Stimulated activated CD4-positive, alpha-beta T cell treated with anti-CD3 and anti-CD28 coated beads, Interleukin-1b, Interleukin-23, amount 100 ng/mL, for 4 hours (primary cell): ENCODE results near the gene SLC19A1.
A peak's percentile ranks its signal among the peaks of the same experiment; 100 is the strongest.

Experiments
- DNase-seq, 2 donors: peaks; one replicate each; pipeline ENCODE4 v3.0.0-alpha.2; 2020; ENCODE audit warnings: low read depth in 2 of 2

The SLC19A1 gene

GRCh38 chr21:45545236-45545570, 3.0 kb upstream of the SLC19A1 start:
- no peak for DNase-seq

- no peak for DNase-seq
Measured at GRCh38 chr21:45544449-45545235, 2.4 kb upstream of the SLC19A1 start.

- DNase-seq = no peak
Measured at GRCh38 chr21:45543710-45544448, 1.6 kb upstream of the SLC19A1 start.

DNA sequence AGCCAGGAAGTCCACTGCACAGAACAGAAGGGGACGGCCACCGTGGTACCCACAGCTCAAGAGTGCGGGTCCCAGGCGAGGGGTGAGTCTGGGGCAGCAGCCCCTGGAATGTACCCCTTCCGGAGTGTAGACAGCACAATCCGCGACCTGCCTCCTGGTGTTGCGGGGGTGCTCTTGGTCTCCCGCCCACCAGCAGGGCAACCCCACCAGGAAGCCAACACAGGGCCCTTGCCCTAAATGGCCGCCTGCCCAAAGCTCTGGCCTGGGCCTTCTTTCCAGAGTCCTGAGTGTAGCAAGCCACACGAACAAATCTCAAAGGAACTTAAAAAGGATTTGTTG, 1.1 kb upstream of the SLC19A1 start:
- no peak for DNase-seq

GRCh38 chr21:45542667-45543370, 579 bp upstream of the SLC19A1 start:
- DNase-seq = no peak

DNA sequence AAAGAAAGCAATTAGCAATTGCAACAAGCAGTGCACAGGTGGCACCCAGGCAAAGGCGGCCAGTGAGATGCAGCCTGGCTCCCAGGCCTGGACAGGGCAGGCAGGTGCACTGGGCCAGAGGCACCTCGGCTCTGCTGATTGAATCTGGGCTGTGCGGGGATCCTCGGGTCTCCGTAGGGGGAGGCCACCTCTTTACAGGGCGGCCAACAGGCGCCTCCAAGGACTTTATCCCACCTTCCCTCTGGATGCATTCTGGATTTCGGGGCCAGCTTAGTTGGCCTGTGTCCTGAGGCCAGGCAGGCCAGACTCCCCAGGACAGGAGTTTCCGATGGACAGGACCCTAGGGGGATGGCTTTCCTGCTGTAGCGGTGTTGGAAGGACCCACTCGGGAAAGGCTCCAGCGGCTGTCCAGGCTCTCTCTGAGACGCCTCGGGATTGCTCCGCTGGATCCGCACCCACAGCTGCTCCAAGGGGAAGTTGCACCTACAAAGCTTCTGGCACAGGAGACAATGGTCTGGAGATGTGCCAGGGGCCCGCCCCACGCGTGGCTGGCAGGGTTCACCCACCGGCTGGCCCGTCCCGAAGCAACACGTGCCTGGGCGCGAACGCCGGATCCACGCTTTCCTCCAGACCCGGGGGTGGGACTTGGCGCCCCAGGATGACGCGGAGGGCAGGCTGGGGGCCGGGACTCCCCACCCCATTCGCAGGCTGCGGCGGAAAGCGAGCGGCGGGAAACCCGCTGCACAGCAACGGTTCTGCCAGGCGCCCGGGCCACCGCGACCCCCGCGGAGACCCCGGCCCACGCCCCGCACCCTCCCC, 810 bp downstream of the SLC19A1 start:
- peak; percentile 65 to 78 for DNase-seq

DNA sequence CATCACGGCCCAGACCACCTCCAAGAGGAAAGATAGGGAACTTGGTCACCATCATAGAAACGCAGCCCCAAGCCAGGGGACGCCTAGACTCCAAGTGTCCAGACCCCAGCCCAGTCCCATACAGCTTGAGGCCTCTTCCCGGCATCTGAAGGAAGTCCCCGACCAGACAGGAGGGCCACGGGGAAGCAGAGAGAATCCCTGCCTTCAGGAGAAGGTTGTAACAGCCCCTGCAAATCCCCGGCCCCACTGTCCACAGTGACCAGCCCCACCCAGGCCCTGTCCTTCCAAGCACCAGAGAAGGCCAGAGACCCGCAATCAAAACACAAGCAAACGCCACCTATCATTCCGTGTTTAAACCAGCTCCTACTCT, 1.7 kb downstream of the SLC19A1 start:
- DNase-seq = no peak

DNA sequence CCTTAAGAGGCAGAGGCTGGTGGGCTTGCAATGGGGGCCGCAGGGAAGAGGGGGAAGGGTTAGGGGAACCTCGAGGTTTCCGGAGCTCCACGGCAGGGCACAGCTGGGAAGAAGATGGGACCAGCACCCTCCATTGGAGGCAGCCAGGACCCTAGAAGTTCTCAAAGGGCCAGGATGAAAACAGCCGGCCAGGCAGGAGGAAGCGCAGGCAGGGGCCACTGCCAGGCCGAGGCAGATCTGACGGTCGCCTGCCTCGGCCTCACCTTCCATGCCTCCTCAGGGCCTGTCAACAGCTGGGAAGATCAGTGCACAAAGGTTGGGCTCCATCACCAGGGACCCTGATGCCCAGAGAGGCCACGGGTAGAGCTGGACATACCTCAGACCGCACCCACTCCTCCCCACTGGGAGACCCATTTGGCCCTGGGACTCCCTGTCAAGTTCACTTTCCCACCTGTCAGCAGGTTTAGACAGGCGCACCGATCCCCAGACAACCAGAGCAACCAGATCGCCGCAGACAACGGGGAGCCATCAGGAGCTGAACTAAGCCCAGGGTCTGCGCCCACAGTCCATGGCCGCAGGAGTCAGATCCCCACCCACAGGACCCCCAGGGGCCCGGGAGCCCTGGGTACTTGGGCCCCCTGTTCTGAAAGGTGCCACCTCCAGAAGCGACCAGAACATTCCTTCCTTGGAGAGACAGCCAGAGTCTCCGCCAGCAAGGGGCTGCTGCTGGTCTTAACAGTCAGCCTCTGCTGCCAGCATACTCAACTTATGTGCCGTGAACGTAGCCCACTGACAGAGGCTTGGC, 2.2 kb downstream of the SLC19A1 start:
- no peak for DNase-seq

- DNase-seq = no peak
Measured at GRCh38 chr21:45539046-45539795, 3.0 kb downstream of the SLC19A1 start.

- no peak for DNase-seq
Measured at GRCh38 chr21:45538381-45539045, 3.7 kb downstream of the SLC19A1 start.

DNA sequence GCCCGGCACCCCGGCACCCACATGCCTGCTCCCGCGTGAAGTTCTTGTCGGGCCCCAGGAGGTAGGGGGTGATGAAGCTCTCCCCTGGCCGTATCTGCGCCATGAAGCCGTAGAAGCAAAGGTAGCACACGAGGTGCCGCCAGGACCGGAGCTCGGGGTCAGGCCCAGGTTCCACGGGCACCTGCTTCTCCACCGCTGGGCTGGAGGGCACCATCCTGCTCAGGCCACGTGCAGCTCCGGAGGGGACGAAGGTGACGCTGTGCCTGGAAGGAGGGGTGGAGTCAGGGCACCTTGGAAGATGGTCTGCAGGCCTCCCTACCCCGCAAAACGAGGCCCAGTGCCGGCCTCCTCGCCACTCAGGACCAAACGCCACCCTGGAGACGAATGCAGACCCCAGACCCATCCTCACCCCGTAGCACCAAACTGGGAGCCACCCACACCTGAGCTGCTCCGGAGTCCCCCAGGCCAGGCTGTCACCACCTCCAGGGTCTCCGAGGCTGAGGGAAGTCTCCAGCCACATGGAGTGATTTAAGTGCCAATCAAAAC, 4.4 kb downstream of the SLC19A1 start:
- no peak for DNase-seq

- DNase-seq = no peak
Measured at GRCh38 chr21:45537111-45537745, 5.0 kb downstream of the SLC19A1 start.

DNA sequence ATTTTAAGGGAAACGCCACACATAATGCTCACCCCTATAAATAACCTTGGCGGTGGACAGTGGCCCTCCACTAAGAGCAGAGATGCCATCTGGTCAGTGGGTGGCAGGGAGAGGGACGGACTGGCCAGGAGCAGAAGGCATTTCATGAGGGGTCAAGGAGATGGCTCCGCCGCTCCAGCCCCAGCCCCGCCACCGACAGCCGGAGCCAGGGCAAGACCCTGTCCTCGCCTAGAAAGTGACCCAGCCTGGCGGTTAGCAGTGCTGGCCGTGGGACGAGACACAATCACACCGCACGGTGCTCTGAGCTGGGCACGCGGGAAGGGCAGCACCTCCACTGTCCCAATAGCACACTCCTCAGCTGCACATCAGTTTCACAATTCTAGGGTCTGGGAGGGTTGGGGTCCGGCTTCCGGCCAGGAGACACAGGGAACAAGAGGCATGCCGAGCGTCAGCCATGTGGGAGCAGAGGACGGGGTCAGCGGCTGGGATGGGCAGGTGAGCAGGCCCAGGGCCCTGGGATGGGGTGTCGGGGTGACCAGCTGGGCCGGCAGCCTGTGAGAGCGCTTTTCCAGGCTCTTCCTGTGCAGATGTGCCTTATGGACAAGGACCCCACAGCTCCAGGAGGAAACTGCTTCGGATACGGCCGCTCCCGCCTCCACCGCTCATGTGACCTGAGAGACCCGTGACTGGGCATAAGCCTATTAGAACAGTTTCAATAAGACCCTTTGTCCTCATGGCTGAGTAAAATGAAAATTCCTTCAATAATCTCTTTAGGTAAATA, 5.7 kb downstream of the SLC19A1 start:
- DNase-seq = no peak

DNA sequence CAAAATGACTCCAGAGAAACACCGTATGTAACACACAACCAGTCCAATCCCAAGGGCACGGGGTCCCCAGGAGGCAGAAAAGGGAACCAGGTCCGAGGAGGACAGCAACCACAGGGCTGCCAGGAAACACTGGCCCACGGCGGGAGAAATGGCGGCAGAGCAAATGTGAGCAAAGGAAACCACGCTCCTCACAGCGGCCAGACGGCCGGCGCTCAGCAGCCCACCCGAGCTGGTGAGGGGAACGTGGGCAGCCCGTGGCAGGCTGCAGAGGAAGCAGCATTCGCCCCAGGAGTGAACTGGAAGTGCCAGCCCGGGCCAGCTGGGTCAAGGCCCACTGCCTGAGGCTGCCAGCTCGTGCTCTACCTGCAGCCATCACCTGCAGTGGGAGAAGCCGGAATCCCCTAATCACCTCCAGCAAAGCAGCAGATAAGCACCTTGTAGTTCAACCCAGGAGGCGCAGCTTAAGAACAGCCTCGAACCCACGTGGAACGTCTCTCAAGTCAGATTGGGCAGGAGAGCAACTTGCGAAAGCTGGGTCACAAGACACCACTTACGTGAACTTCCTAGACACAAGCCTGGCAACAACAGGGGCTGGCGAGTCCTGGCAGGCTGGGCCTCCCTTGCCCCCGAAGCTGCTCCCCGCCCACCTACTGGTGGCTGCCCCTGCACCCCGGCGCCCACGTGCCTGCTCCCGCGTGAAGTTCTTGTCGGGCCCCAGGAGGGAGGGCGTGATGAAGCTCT, 6.7 kb downstream of the SLC19A1 start:
- no peak for DNase-seq

- DNase-seq = no peak
Measured at GRCh38 chr21:45534636-45535331, 7.5 kb downstream of the SLC19A1 start.

DNA sequence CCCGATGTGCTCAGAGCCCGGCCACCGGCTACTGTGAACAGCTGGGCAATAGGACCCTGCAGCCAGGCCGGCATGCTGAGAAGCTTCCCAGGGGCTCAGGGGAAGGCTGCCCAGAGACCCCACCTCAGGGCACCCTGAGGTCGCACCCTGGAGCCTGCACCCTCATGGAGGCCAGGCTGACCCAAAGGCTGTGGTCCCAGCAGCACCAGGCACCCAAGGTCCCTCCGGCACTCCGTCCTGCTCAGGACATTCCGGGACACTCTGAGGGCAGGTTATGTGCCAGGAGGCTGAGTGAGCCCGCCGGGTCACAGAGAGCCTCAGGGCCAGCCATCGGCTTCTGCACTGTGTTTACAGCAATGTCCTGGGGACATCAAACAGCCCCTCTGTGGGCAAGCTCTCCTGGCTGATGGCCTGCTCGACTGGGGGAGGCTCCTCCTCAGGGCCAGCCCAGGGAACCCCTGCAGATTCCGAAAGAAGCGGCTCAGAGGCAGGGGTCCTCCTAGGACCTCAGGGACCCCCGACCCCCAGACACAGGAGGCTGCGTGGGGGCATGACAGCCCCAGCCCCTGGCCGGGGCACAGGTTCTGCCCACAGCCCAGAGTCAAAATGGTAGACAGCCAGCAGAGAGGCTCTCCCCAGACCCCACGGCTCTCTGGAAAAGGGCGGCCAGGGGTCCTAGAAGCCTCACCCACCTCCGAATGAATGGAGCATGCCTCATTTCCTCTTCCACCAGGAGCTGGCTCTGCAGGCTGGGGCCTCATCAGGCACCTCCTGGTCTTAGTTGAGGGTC, 8.2 kb downstream of the SLC19A1 start:
- DNase-seq = no peak
